ENCODE results near the gene IGF1.
"Not testable (repeated sequence)": the region's sequence is repeated elsewhere in the genome, so short reads cannot be mapped to it uniquely, and the experiment has no call there.

IGF1 gene

DNA sequence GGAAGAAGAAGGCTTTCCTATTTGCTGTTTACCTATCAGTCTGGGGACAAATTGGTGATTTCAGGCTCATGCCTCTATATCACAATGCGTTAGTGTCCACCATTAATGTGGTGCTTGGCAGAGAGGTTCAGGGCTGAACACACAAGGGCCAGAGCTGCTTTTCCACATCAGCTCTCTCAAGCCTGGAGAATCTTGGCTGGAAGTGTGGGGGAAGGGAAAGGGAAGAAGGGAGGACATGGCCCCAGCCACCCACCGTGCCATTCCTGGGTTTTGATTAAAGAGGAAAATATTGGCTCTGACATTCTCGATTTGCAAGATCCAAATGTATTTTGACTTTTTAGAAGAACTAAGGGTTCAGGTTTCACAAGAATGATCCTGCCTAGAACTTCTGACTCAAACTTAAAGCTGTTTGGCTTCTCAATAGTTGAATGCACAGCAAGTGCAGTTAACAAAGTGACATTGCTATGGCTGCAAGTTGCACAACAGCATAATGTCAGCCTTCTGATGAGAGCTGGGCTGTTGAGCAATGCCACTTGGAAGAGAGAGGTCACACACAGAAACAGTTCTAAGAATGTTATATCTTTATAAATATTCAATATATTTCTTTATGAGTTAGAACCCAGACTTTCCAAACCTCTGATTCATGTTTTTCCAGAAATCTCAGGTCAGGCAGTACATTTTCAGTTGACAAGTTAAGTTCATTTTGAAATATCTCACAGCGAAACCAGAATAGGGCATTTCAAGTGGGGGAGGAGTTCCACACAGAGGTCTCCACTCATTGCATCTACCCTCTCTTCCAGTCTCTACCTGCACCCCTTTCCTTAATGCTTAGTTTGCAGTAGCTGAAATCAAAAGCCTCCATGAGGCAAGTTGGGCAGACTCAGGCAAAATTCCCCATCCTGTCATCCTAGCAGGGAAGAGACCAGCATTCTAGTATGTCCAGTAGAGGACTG is 25.3 kb downstream of the IGF1 start:
- H3K27me3 ChIP-seq (ENCODE audit: control insufficient read depth in 1 of 2, insufficient read depth in 2 of 2, low read length in 2 of 2), result no peaks in the 10 kb centered on the region
- no peak overlapping the region for H3K27ac ChIP-seq (ENCODE audit: low read depth, low read length)
- no peaks in the 10 kb centered on the region for H3K9me3 ChIP-seq (ENCODE audit: low read length)
- H3K9ac ChIP-seq (ENCODE audit: low read length), result no peak overlapping the region
- no peaks in the 10 kb centered on the region for H3K36me3 ChIP-seq (ENCODE audit: insufficient read depth, low read length)
- H3K4me3 ChIP-seq (ENCODE audit: low read depth in 1 of 2, low read length in 2 of 2), result no peak overlapping the region
- no peaks in the 10 kb centered on the region for H3K4me1 ChIP-seq (ENCODE audit: insufficient read depth, low read length)

DNA sequence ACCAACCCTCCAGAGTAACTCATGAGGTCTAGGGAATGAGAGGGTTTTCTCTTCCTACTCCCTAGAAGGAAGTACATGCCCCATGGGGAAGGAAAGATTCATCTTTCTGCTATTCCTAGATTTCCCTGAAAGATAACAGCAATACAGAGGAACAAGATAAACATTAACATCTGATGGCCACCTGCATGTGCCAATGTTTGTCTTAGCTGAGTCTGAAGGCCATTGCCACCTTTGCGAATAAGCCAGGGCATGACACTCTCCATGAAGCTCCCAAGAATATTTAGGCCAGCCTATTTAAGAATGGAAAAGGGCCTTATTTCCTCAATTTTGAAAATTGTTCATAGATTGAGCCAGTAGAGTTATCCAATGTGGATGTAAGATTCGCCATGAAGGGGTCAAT is 26.0 kb downstream of the IGF1 start:
- H3K9me3 ChIP-seq (ENCODE audit: low read length), result no peaks in the 10 kb centered on the region
- H3K4me1 ChIP-seq (ENCODE audit: insufficient read depth, low read length), result no peaks in the 10 kb centered on the region
- no peaks in the 10 kb centered on the region for H3K27me3 ChIP-seq (ENCODE audit: control insufficient read depth in 1 of 2, insufficient read depth in 2 of 2, low read length in 2 of 2)
- no peak overlapping the region for H3K4me3 ChIP-seq (ENCODE audit: low read depth in 1 of 2, low read length in 2 of 2)
- H3K27ac ChIP-seq (ENCODE audit: low read depth, low read length), result no peak overlapping the region
- no peaks in the 10 kb centered on the region for H3K36me3 ChIP-seq (ENCODE audit: insufficient read depth, low read length)
- H3K9ac ChIP-seq (ENCODE audit: low read length), result no peak overlapping the region

DNA sequence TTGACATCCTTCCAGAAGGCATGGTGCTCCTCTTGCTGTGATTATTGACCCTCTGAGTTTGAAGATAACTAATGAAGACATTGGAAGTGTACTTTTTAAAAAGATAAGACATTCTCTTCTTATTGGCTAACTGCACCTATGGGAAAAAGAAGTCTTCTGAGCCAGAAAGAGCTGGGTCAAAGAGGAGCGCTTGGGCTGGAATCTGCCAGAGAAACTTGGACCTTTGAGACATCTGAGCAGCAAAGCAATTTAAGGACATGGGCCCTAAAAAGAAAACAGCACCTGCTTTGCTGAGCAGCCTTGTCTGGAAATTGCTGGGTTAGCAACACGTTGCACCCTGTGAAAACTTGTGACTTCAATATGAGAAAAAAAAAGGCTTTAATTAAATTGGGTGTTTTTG is 27.8 kb downstream of the IGF1 start:
- no peaks in the 10 kb centered on the region for H3K27me3 ChIP-seq (ENCODE audit: control insufficient read depth in 1 of 2, insufficient read depth in 2 of 2, low read length in 2 of 2)
- H3K9me3 ChIP-seq (ENCODE audit: low read length), result no peaks in the 10 kb centered on the region

DNA sequence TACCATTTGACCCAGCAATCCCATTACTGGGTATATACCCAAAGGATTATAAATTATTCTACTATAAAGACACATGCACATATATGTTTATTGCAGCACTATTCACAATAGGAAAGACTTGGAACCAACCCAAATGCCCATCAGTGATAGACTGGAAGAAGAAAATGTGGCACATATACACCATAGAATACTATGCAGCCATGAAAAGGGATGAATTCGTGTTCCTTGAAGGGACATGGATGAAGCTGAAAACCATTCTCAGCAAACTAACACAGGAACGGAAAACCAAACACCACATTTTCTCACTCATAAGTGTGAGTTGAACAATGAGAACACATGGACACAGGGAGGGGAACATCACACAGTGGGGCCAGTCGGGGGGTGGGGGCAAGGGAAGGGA is 31.3 kb downstream of the IGF1 start:
- H3K36me3 ChIP-seq (ENCODE audit: insufficient read depth, low read length); H3K9me3 ChIP-seq (ENCODE audit: low read length); H3K4me1 ChIP-seq (ENCODE audit: insufficient read depth, low read length); H3K27me3 ChIP-seq (ENCODE audit: control insufficient read depth in 1 of 2, insufficient read depth in 2 of 2, low read length in 2 of 2); H3K4me3 ChIP-seq (ENCODE audit: low read depth in 1 of 2, low read length in 2 of 2); H3K9ac ChIP-seq (ENCODE audit: low read length); H3K27ac ChIP-seq (ENCODE audit: low read depth, low read length): not testable (repeated sequence)

More for the DNA sequence above, 27.8 kb downstream of the IGF1 start:
- Histone ChIP-seq H3K4me3 (ENCODE audit: low read depth in 1 of 2, low read length in 2 of 2) (no peak overlapping the region), H3K27ac (ENCODE audit: low read depth, low read length) (no peak overlapping the region), H3K9ac (ENCODE audit: low read length) (no peak overlapping the region), H3K4me1 (ENCODE audit: insufficient read depth, low read length) (no peaks in the 10 kb centered on the region), H3K36me3 (ENCODE audit: insufficient read depth, low read length) (no peaks in the 10 kb centered on the region)

DNA sequence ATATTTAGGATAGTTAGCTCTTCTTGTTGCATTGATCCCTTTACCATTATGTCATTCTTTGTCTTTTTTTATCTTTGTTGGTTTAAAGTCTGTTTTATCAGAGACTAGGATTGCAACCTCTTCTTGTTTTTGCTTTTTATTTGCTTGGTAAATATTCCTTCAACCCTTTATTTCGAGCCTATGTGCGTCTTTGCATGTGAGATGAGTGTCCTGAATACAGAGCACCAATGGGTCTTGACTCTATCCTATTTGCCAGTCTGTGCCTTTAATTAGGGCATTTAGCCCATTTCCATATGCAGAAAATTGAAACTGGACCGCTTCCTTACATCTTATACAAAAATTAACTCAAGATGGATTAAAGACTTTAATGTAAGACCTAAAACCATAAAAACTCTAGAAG is 32.9 kb downstream of the IGF1 start:
- not testable (repeated sequence) for H3K36me3 ChIP-seq (ENCODE audit: insufficient read depth, low read length); H3K9me3 ChIP-seq (ENCODE audit: low read length); H3K27ac ChIP-seq (ENCODE audit: low read depth, low read length); H3K4me1 ChIP-seq (ENCODE audit: insufficient read depth, low read length); H3K9ac ChIP-seq (ENCODE audit: low read length); H3K4me3 ChIP-seq (ENCODE audit: low read depth in 1 of 2, low read length in 2 of 2); H3K27me3 ChIP-seq (ENCODE audit: control insufficient read depth in 1 of 2, insufficient read depth in 2 of 2, low read length in 2 of 2)

DNA sequence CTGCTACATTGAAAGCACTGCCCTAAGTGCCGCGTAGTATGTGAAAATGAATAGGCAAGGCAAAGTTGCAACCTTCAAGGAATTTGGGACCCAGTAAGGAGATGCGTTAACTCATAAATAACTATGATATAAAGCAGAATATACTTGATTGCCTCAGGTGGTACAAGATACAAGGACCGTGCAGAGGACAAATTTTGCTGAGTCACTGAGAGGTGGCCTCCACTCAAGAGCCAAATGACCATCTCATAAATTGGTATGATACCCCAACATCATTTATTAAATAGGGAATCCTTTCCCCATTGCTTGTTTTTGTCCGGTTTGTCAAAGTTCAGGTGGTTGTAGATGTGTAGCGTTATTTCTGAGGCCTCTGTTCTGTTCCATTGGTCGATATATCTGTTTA is 35.7 kb downstream of the IGF1 start:
- H3K4me3 ChIP-seq (ENCODE audit: low read depth in 1 of 2, low read length in 2 of 2), result no peak overlapping the region
- H3K27ac ChIP-seq (ENCODE audit: low read depth, low read length), result no peak overlapping the region
- no peak overlapping the region for H3K9ac ChIP-seq (ENCODE audit: low read length)
- H3K4me1 ChIP-seq (ENCODE audit: insufficient read depth, low read length), result no peaks in the 10 kb centered on the region
- H3K9me3 ChIP-seq (ENCODE audit: low read length), result no peaks in the 10 kb centered on the region
- H3K36me3 ChIP-seq (ENCODE audit: insufficient read depth, low read length), result no peaks in the 10 kb centered on the region
- H3K27me3 ChIP-seq (ENCODE audit: control insufficient read depth in 1 of 2, insufficient read depth in 2 of 2, low read length in 2 of 2), result no peaks in the 10 kb centered on the region

DNA sequence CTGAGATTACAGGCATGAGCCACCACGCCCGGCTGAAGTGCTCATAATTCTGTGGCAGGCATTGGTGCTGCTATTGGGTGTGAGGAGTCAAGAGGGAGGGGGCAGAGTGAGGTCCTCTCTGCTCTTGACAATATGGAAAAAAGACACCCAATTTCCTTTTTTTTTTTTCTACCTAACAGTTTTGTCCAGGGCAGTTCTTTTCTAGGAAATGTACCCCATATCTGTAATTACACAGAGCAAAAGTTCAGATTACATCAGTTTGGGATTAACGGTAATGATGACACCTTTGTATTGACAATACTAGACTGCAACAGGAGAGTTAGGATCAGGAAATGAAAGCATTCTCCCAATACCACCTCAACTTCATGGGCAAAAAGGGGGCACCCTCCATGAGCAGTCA is 36.3 kb downstream of the IGF1 start:
- no peaks in the 10 kb centered on the region for H3K27me3 ChIP-seq (ENCODE audit: control insufficient read depth in 1 of 2, insufficient read depth in 2 of 2, low read length in 2 of 2)
- no peaks in the 10 kb centered on the region for H3K4me1 ChIP-seq (ENCODE audit: insufficient read depth, low read length)
- H3K9ac ChIP-seq (ENCODE audit: low read length), result no peak overlapping the region
- H3K9me3 ChIP-seq (ENCODE audit: low read length), result no peaks in the 10 kb centered on the region
- H3K27ac ChIP-seq (ENCODE audit: low read depth, low read length), result no peak overlapping the region
- H3K4me3 ChIP-seq (ENCODE audit: low read depth in 1 of 2, low read length in 2 of 2), result no peak overlapping the region
- H3K36me3 ChIP-seq (ENCODE audit: insufficient read depth, low read length), result no peaks in the 10 kb centered on the region

DNA sequence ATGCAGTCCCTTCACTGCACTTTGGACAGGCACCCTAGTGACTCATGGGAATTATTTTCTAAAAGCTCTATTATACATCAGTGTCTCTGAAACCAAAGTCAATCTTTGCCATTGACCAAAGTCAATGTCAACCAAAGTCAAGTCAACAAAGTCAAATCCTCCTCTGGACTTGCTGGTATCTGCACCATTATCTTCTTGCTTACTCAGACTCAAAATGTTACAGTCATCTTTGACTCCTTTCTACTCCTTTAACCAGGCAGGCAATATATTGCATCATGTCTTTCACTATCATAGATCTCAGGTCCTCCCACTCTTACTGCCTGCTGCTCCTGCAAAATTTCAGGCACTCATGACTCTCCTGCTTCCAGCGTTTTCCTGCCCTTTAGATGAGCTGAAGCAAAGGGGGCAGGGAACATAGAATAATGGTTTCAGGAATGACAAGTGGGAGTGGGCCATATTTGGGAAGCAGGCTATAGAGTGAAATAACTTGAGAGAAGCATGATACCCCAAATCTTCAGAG is 39.2 kb downstream of the IGF1 start:
- Histone ChIP-seq H3K4me3 (ENCODE audit: low read depth in 1 of 2, low read length in 2 of 2) (no peak overlapping the region), H3K4me1 (ENCODE audit: insufficient read depth, low read length) (no peaks in the 10 kb centered on the region), H3K27me3 (ENCODE audit: control insufficient read depth in 1 of 2, insufficient read depth in 2 of 2, low read length in 2 of 2) (no peaks in the 10 kb centered on the region), H3K27ac (ENCODE audit: low read depth, low read length) (no peak overlapping the region), H3K9ac (ENCODE audit: low read length) (no peak overlapping the region), H3K36me3 (ENCODE audit: insufficient read depth, low read length) (no peaks in the 10 kb centered on the region), H3K9me3 (ENCODE audit: low read length) (no peaks in the 10 kb centered on the region)

DNA sequence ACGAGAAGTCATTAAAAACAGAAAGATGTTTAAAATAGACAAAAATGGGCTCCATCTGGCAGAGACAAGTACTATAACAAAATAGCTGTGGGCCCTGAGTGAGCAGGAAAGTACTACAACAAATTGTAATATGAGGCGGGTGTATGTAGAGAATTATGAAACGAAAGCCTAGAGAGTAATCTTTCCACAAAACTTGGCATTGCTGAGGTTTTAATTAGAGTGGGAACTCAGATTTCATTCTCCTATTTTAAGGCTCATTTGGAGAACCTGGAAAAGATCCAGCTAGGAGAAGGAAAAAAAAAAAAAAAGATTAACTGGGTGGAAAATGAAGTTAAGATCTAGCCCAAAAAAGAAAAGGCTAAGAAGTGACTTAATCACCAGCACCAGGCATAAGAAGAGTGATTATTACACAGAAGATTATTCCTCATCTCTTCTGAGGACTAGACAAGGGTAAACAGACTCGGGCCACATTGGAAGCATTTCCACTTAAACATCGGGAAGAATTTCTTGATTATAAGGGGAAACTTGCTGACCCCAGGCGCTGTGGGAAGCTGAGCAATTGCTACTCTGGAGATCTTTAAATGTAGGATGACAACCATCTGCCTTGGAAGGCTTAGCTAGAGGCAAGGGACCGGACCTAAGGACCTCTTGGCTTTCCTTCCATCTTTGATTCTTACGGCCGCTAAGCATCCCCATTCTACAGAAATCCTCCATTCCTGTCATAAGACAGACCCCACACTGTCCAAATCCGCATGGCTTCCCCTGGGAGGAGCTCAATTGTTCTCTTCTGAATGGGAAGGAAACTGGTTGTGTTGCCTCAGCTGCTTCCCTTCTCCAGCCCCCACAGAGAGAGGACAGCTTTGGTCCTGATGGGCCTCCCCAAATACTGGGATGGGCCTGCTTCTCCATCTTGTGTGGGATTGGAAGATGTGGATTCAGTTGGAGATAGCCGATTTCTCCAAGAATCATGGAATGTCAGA is 40.6 kb downstream of the IGF1 start:
- Histone ChIP-seq H3K9me3 (ENCODE audit: low read length) (no peaks in the 10 kb centered on the region), H3K27ac (ENCODE audit: low read depth, low read length) (no peak overlapping the region), H3K9ac (ENCODE audit: low read length) (no peak overlapping the region)

DNA sequence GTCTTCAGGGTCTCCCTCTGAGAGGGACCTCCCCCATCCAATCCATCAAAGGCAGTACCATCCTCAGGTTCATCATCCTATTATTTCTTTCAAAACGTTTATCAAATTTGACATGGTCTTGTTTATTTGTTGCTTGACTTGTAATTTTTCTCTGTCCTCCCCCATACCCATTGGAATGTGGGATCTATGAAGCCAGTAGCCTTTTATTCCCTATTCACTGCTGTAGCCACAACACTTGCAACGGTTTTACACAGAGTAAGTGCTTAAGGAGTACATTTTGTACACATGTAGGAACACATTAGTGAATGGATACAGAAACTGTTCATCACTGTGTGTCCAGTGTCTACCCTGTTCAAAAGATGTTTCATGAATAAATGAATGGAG is 41.5 kb downstream of the IGF1 start:
- Histone ChIP-seq H3K9ac (ENCODE audit: low read length) (no peak overlapping the region), H3K4me1 (ENCODE audit: insufficient read depth, low read length) (no peaks in the 10 kb centered on the region), H3K4me3 (ENCODE audit: low read depth in 1 of 2, low read length in 2 of 2) (no peak overlapping the region), H3K27me3 (ENCODE audit: control insufficient read depth in 1 of 2, insufficient read depth in 2 of 2, low read length in 2 of 2) (no peaks in the 10 kb centered on the region), H3K9me3 (ENCODE audit: low read length) (no peaks in the 10 kb centered on the region), H3K36me3 (ENCODE audit: insufficient read depth, low read length) (no peaks in the 10 kb centered on the region), H3K27ac (ENCODE audit: low read depth, low read length) (no peak overlapping the region)

More for the DNA sequence above, 40.6 kb downstream of the IGF1 start:
- no peak overlapping the region for H3K4me3 ChIP-seq (ENCODE audit: low read depth in 1 of 2, low read length in 2 of 2)
- no peaks in the 10 kb centered on the region for H3K27me3 ChIP-seq (ENCODE audit: control insufficient read depth in 1 of 2, insufficient read depth in 2 of 2, low read length in 2 of 2)
- H3K36me3 ChIP-seq (ENCODE audit: insufficient read depth, low read length), result no peaks in the 10 kb centered on the region
- no peaks in the 10 kb centered on the region for H3K4me1 ChIP-seq (ENCODE audit: insufficient read depth, low read length)

DNA sequence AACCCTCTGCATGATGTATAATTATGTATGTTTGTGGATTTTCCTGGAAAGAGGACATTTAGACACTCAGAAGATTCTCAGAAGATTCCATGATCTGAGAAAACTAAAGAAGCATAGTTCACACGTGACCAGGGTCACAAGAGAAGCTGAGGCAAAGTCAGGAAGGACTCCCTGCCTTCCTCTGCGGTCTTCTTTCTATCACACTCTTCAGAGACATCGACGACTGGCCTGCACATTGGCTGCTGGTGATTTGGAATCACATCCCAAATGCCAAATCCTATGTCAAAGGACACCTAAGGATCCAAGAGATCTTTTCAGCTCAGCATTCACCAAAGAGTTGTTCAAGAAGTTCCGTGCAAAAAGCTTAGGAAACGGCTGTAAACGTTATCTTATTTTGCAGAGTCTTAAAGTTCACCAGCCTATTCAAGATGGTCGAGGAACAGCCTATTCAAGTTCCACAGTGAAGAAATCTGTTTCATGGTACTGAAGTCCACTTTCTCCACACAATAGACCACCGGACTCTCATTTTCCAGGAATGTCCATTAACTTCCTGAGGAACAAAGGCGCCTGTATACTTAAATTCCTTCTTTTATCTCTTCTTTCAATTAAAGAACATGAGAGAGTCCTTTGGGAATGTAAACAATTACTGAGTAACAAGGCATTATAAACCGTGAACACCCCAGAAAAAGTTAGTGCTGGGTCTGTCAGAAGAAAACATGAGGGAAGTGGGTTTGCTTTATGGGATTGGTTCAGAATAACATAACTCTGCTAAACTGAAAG is 42.1 kb downstream of the IGF1 start:
- H3K4me3 ChIP-seq (ENCODE audit: low read depth in 1 of 2, low read length in 2 of 2), result no peak overlapping the region
- no peak overlapping the region for H3K9ac ChIP-seq (ENCODE audit: low read length)
- no peaks in the 10 kb centered on the region for H3K36me3 ChIP-seq (ENCODE audit: insufficient read depth, low read length)
- H3K27me3 ChIP-seq (ENCODE audit: control insufficient read depth in 1 of 2, insufficient read depth in 2 of 2, low read length in 2 of 2), result no peaks in the 10 kb centered on the region
- no peaks in the 10 kb centered on the region for H3K4me1 ChIP-seq (ENCODE audit: insufficient read depth, low read length)
- no peak overlapping the region for H3K27ac ChIP-seq (ENCODE audit: low read depth, low read length)
- no peaks in the 10 kb centered on the region for H3K9me3 ChIP-seq (ENCODE audit: low read length)

All from muscle layer of colon (tissue), 2 donors.